Activated CD4-positive, alpha-beta T cell treated with anti-CD3 and anti-CD28 coated beads, Interleukin-2, Interleukin-4, amounts not matched to agents 100 ng/mL and 50 ng/mL, durations not matched to agents 16 hours and 8 hours (primary cell): ENCODE measurements around the gene BRWD1.

ENCODE experiments used
- DNase-seq: peaks from one replicate; pipeline ENCODE4 v3.0.0-alpha.2; 2020; ENCODE audit warnings: low spot score

BRWD1 gene

DNA sequence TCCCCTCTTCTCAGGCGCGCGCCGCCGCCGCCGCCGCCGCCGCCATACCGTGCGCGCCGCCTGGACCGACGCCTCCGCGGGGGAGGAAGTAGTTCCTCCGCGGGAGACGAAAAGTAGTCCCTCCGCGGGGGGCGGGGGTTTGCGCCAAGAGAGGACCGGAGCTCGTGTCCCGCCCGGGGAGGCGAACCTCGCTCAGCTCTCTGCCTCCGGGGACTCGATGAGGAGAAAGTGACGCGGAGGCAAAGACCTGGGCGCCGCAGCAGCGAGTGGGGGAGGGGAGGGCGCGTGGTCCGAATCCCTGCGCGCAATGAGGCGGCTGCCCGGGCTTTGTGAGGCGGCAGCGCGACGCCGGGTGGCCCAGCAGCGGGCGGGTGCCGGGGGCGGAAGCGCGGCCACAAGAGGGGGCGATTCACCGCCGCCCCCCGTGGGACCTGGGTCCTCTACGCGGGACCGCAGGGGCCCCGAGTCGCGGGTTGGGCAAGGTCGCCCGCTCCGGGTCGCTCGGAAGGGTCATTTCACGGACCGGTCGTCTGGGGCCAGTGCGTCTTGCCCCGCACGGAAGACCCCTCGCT lies at the start of gene BRWD1:
BRWD1 (minus strand) TSS at position 62 of the 572 bp plus-strand sequence. CDS start 141 bp downstream, outside the sequence.
- DNase-seq: peak; percentile 70

- no peak for DNase-seq
Observed at GRCh38 chr21:39362733-39363132, 49.3 kb upstream of the BRWD1 start.

- no peak for DNase-seq
Observed at GRCh38 chr21:39359382-39359781, 46.0 kb upstream of the BRWD1 start.

- DNase-seq: no peak
Observed at GRCh38 chr21:39353295-39353694, 39.9 kb upstream of the BRWD1 start.

GRCh38 chr21:39350094-39351005 lies 36.9 kb upstream of the BRWD1 start:
- no peak for DNase-seq

- peak; percentile 98 for DNase-seq
Observed at GRCh38 chr21:39349211-39350093, 36.0 kb upstream of the BRWD1 start.

DNA sequence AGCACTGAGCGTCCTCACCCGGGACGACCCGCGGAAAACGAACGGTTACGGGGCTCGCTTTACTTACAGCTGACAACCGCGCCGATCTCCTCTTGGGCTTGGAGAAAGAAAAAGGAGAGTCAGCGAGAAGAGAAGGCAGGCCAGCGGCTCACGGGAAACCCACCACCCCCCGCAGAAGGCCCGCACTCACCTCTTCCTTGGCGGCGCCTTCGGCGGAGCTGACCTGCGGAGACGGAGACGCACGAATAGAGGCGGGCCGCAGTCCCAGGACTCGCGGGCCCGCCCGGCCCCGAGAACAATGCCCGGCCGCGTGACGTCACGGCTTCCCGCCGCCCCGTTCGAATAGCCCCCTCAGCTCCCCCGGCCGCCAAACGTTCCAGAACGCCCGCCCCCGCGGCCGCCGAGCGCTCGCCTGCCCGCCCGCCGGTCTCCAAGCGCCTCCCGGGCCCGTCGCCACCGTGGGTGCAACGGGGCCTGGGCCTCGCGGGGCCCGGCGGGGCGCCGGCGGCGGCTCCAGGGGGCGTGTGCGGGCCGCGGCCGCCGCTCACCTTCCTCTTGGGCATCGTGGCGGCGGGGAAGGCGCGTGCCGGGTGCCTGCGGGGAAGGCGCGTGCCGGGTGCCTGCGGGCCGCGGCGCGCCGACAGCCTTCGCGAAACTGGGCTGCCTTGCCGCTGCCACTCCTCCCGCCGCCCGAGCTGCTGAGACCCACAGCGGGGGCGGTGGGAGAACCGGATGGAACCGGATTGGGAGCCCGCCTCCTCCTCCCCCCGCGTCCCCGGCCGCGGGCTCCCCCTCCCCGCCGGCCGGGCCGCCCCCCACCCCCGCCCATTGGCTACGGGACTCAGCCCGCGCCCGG lies 35.2 kb upstream of the BRWD1 start, which contains the start of gene HMGN1:
HMGN1 (minus strand) TSS at position 734 of the 856 bp plus-strand sequence; CDS start at position 563, 171 bp downstream.
- DNase-seq: peak; percentile 90

GRCh38 chr21:39348040-39348354 lies 34.6 kb upstream of the BRWD1 start:
- DNase-seq: peak; percentile 28

DNA sequence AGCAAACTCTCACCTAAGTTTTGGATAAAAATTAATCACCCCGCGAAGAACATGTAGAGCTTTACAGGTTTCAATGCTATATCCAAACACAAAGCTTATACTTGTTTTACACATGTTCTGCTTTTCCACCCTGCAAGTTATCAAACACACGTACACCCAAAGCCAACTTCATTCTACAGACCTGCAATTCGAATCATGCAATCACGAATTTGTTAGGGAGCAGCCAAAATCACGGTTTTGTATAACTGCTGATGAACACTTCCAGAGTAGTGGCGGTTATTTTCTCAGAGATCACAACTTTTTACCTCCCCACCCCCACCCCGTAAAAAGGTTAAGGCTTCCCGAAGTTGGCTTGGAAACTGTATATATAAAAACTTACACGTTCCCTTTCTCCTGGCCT lies 34.1 kb upstream of the BRWD1 start:
- DNase-seq: no peak

- no peak for DNase-seq
Observed at GRCh38 chr21:39346671-39347331, 33.4 kb upstream of the BRWD1 start.

DNA sequence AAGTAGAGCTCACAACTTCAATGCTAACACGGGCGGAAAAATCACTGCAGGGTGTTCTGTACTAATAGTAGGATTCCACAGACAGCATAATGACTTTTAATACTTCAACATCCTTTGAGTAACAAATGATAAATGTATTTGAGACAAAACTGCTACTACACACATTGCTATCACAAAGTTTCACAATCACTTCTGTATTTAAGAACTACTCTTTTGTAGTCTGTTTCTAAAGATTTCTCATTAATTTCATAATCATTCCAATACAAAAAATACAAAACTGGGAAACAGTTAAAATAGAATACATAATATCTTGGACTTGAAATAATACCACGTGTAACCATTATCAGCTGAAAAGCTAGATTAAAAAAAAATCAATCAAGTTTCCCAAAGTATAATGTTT lies 32.8 kb upstream of the BRWD1 start:
- DNase-seq: no peak

DNA sequence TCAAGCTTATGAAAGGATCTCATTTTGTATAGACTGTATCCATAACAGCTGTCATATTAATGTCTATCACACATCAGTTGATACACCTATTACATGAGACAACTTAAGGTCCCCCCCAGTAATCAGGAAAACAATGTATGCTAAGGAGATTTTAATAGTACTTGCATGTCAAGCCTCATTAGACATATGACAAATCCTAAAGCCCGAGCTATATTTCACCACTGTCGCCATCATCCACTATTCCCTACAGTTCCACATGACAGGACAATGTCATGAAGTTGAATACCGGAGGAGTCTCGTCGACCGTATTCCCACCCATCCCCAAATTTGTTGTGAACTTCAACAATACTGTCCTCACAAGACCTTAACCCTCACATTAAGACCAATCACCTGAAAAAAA lies 32.0 kb upstream of the BRWD1 start:
- no peak for DNase-seq

GRCh38 chr21:39344848-39345247 lies 31.4 kb upstream of the BRWD1 start:
- no peak for DNase-seq

- no peak for DNase-seq
Observed at GRCh38 chr21:39341249-39341923, 28.0 kb upstream of the BRWD1 start.

GRCh38 chr21:39340687-39341086 lies 27.3 kb upstream of the BRWD1 start:
- DNase-seq: no peak

GRCh38 chr21:39339231-39339630 lies 25.8 kb upstream of the BRWD1 start:
- DNase-seq: no peak

DNA sequence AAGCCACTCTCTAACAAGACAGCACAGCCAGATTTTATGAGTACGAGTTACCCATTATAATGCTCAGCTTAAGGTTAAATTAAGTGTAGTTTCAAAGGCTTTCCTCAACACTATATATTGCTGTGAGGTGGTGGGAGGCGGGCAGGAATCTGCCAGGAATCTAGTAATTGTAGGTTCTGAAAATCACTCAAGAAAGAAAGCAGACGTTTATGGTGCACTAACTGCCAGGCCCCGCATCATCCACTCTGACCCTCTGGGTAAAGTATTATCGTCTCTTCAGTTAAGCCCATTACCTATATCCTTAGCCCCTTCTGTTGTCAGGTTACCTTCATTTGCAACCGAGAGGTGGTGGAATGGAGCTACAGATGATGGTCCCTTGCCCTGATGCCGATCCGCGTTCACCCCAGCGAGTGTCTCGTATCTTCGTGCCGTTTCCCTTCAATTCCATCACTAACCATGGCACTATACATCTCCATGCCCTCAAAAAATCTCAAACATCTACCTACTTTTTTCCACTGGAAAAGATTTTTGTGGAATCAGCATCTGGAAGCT lies 23.1 kb upstream of the BRWD1 start:
- no peak for DNase-seq

DNA sequence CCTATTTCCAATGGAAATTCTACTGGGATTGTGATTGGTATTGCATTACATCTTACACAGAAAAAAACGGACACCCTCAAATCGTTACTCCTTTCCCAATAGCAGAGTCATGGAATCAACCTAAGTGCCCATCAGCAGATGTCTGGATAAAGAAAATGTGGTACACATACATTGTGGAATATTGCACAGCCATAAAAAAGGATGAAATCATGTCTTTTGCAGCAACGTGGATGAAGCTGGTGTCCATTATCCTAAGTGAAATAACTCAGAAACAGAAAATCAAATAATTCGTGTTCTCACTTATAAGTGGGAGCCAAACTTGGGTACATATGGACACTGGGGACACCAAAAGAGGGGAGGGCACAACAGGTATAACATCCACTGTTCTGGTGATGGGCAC lies 21.2 kb upstream of the BRWD1 start:
- no peak for DNase-seq

GRCh38 chr21:39332175-39332574 lies 18.7 kb upstream of the BRWD1 start:
- no peak for DNase-seq

DNA sequence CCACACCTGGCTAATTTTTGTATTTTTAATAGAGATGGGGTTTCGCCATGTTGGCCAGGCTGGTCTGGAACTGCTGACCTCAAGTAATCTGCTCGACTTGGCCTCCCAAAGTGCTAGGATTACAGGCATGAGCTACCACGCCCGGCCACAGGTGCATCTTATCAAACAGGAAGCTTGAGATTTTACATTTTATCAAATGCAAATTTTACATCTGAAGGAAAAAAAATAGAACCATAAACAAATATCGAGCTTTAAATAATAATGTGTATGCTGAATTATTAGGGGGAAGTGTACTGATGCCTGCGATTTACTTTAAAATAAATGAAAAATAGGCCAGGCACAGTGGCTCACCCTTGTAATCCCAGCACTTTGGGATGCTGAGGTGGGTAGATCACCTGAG lies 16.6 kb upstream of the BRWD1 start:
- DNase-seq: no peak
